Left ventricle myocardium superior (tissue), 1 donor: ENCODE measurements around the gene TLE3. TPM values are rescaled to one million over a fixed set of nuclear protein-coding genes. Genes with fewer than 3 reads are reported as not detected.
A peak's percentile ranks its signal among the peaks of the same experiment; 100 is the strongest.

Source experiments
- ATAC-seq: fragments of 200-7000 bp; cut with Tn5 transposase; one replicate; pipeline ENCODE4 v1.9.1; 2020; ENCODE audit warnings: mild to moderate bottlenecking, moderate library complexity
- DNase-seq: peaks from one replicate; pipeline ENCODE4 v3.0.0-alpha.2; 2020
- intact Hi-C: fragments of 100-400 bp; cut with micrococcal nuclease; formaldehyde crosslinking; loops from one replicate; pipeline ENCODE4 v1.11.0; 2022
- microRNA-seq: library from miRNA; unstranded; fragments of <30 nt; microRNA quantifications from one replicate; pipeline ENCODE4 v1.2.0, GENCODE V29; 2020; ENCODE audit warnings: borderline number of aligned reads
- total RNA-seq: library from RNA; stranded (reverse); fragmentation: NEBNext Ultra II Directional; extraction: Animal tissue kit (Norgen Biotek cat#: 25700); gene quantifications from one replicate; pipeline ENCODE4 v1.2.1, GENCODE V29; 2021
- donor health status: DM: no; HTN: yes; CAD: no; lungs with severe emphysema.

The TLE3 gene
- total RNA-seq, 1 donor from 2014 or later, result 12.8 TPM

GRCh38 chr15:69999392-70000085 is 98.2 kb downstream of the TLE3 start:
- ATAC-seq (no peak), DNase-seq (no peak)
- intact Hi-C loops, result no loop called here

DNA sequence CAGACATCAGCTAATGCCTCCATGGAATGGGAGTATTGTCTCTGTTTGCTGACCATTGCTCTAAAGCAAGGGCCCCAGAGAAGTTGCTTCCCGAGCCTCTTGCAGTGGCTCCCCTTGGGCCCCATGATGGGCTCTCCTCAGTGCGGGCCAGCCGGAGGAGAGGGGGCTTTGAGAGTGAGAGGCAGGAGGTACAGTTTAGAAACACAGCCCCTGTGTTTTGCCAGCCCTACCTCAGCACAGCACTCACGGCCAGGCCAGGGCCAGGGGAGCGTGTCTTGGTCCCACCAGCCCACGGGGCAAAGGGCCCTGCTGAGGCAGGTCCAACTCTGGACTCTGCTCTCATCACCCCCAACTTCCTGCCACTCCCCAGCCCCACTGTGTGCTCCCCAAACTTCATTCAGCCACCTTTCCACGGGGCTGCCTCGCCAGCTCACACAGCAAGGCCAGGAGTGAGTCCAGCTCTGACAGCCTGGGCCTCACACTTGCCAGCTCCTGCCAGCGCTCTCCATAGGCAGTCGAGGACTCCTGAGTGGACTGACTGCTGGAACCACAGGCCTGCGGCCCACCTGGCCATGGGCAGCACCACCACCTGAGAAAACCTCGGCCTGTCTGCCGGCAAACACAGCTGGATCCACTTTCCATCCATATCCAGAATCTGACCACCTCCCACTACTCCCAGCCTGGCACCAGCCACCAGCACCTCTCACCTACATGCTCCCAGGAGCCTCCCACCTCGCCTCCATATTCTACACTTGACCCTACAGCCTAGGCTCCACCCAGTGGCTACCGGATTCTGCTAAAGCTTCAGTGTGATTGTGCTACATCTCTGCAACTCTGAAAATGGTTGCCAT is 99.0 kb downstream of the TLE3 start:
- DNase-seq (no peak), ATAC-seq (no peak)
- intact Hi-C loops, result no loop called here

DNA sequence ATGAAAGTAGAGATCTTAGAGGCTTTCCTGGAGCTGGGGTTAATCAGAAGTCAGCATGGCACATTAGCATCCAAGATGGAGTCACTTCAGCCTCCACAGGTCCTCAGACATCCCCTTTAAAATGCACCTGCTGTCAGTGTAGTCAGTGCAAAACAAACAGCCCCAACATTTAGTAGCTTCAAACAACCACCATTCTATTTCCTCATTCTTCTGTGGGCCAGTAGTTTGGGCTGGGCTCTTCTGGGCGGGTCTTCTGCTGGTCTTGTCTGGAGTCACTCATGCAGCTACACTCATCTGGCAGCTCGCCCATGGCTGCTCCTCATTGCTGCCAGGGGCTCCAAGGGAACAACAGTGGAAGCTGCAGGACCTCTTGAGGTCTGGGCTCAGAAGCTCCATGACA is 99.9 kb downstream of the TLE3 start:
- ATAC-seq, result peak; percentile 64
- DNase-seq, result peak; percentile 62
- intact Hi-C loops, result no loop called here

Small RNA genes lying within 50 kb of the gene (microRNA-seq; reads per million reads assigned to microRNA genes)
- 31.4 reads per million, percentile 24 among the genes with 10 or more reads in this experiment for gene MIR629
